Adipocyte (in vitro differentiated cells): ENCODE results near the gene NFATC2.
"Not testable (repeated sequence)": the region's sequence is repeated elsewhere in the genome, so short reads cannot be mapped to it uniquely, and the experiment has no call there.

Experiments
- DNase-seq: peaks from one replicate; pipeline ENCODE4 v3.0.0-alpha.2; 2015; ENCODE audit warnings: low read depth
- H3K27me3 ChIP-seq: replicated peaks from 2 replicates; pipeline ENCODE4 v1.7.0; 2013; ENCODE audit warnings: mild to moderate bottlenecking, low read length, moderate library complexity; ENCODE audit not compliant: control insufficient read depth, insufficient read depth
- H3K36me3 ChIP-seq: 2 replicates; pipeline ENCODE4 v1.7.0; 2013; ENCODE audit warnings: low read length, mild to moderate bottlenecking, moderate library complexity; ENCODE audit not compliant: control insufficient read depth, insufficient read depth, severe bottlenecking
- H3K4me1 ChIP-seq: 2 replicates; pipeline ENCODE4 v1.7.0; 2013; ENCODE audit warnings: mild to moderate bottlenecking, low read length, moderate library complexity; ENCODE audit not compliant: control insufficient read depth, insufficient read depth
- H3K4me3 ChIP-seq: 2 replicates; pipeline ENCODE4 v1.7.0; 2013; ENCODE audit warnings: mild to moderate bottlenecking, low read length, moderate library complexity
- H3K9ac ChIP-seq: 2 replicates; pipeline ENCODE4 v1.7.0; 2013; ENCODE audit warnings: mild to moderate bottlenecking, low read length, moderate library complexity
- H3K9me3 ChIP-seq: 2 replicates; pipeline ENCODE4 v1.7.0; 2013; ENCODE audit warnings: mild to moderate bottlenecking, low read length, moderate library complexity; ENCODE audit not compliant: control insufficient read depth

Gene NFATC2

GRCh38 chr20:51461846-51462245 lies 80.7 kb downstream of the NFATC2 start:
- H3K4me1 ChIP-seq = peaks cover 21% of the 10 kb centered on the region
- H3K36me3 ChIP-seq, DNase-seq, H3K27me3 ChIP-seq, H3K9ac ChIP-seq, H3K4me3 ChIP-seq, H3K9me3 ChIP-seq: not testable (repeated sequence)

DNA sequence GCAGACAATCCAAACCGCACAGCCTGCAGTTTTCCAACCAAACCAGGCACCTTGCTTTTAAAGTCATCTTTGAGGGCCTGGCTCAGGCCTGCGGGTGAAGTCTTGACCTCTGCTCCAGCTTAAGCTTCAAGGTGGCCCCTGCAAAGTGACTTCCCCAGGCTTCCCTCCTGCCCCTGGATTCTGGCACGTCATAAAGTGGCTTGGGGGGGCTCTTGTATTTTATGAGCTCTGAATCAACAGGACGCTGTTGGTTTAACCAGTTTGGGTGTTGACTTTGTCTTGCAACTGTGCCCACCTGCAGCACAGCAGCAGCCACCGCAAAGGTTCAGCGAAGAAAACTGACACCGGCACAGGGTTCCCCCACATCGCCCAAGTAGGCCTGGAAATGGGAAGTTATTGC lies 81.2 kb downstream of the NFATC2 start:
- H3K9me3 ChIP-seq = no peaks in the 10 kb centered on the region
- DNase-seq = no peak
- H3K36me3 ChIP-seq = no peaks in the 10 kb centered on the region
- H3K9ac ChIP-seq = no peak overlapping the region
- H3K27me3 ChIP-seq = no peaks in the 10 kb centered on the region
- H3K4me3 ChIP-seq = no peak overlapping the region
- H3K4me1 ChIP-seq = peaks cover 26% of the 10 kb centered on the region

DNA sequence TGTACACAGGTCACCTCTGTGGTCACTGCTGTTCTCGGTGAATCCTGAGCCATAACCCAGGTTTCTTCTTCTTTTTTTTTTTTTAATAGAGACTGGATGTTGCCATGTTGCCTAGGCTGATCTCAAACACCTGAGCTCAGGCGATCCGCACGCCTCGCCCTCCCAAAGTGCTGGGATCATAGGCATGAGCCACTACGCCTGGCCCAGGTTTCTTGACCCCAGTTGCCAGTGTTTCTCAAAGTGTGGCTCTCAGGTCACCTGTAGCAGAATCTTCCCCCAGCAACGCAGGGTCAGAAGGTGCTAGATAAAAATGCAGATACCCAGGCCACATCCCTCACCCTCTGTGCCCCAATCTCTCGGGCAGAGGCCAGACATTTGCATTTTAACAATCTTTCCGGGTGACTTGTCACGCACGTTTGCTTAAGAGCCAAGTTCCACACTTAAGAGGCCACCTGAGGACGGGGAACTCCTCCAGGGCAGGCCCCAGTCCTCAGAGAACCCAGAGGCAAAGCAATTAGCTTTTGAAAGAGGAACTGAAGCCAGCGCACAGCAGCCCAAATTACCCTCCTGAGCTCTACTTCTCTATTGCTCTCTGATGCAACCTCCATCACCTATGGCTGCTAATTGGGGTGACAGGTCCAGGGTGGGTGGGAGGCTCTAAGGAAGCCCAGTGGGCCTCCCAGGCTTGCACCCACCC lies 81.8 kb downstream of the NFATC2 start:
- no peaks in the 10 kb centered on the region for H3K36me3 ChIP-seq
- no peak for DNase-seq
- no peak overlapping the region for H3K4me3 ChIP-seq
- no peaks in the 10 kb centered on the region for H3K9me3 ChIP-seq
- H3K27me3 ChIP-seq = no peaks in the 10 kb centered on the region
- H3K9ac ChIP-seq = no peak overlapping the region
- peaks cover 29% of the 10 kb centered on the region for H3K4me1 ChIP-seq

GRCh38 chr20:51460163-51460562 lies 82.4 kb downstream of the NFATC2 start:
- no peaks in the 10 kb centered on the region for H3K27me3 ChIP-seq
- no peak for DNase-seq
- no peak overlapping the region for H3K4me3 ChIP-seq
- H3K9ac ChIP-seq = no peak overlapping the region
- peaks cover 29% of the 10 kb centered on the region for H3K4me1 ChIP-seq
- no peaks in the 10 kb centered on the region for H3K36me3 ChIP-seq
- no peaks in the 10 kb centered on the region for H3K9me3 ChIP-seq

- H3K27me3 ChIP-seq = no peaks in the 10 kb centered on the region
- H3K9ac ChIP-seq = no peak overlapping the region
- H3K4me1 ChIP-seq = peaks cover 29% of the 10 kb centered on the region
- H3K36me3 ChIP-seq = no peaks in the 10 kb centered on the region
- H3K4me3 ChIP-seq = no peak overlapping the region
- H3K9me3 ChIP-seq = no peaks in the 10 kb centered on the region
- no peak for DNase-seq
Measured at GRCh38 chr20:51458751-51459439, 83.6 kb downstream of the NFATC2 start.

DNA sequence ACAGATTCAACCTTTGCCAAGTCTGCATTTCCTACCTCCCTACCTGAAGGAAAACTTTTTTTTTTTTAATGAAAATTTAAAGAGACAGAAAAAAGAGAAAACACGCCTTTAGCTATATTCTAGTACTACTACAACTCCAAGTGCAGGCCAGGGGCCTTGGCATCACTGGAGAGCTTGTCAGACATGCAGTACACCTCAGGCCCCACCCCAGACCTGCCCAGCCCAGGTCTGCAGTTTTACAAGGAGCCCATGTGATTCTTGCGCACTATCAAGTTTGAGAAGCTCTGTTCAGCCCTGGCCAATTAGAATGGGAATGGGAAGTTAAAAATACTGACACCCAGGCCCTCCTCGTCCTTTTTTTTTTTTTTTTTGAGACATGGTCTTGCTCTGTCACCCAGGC lies 85.0 kb downstream of the NFATC2 start:
- Histone ChIP-seq H3K4me1 (peaks cover 20% of the 10 kb centered on the region), H3K27me3 (no peaks in the 10 kb centered on the region), H3K36me3 (no peaks in the 10 kb centered on the region), H3K9ac (peak overlapping the region; percentile 19), H3K9me3 (no peaks in the 10 kb centered on the region), H3K4me3 (no peak overlapping the region)
- no peak for DNase-seq

DNA sequence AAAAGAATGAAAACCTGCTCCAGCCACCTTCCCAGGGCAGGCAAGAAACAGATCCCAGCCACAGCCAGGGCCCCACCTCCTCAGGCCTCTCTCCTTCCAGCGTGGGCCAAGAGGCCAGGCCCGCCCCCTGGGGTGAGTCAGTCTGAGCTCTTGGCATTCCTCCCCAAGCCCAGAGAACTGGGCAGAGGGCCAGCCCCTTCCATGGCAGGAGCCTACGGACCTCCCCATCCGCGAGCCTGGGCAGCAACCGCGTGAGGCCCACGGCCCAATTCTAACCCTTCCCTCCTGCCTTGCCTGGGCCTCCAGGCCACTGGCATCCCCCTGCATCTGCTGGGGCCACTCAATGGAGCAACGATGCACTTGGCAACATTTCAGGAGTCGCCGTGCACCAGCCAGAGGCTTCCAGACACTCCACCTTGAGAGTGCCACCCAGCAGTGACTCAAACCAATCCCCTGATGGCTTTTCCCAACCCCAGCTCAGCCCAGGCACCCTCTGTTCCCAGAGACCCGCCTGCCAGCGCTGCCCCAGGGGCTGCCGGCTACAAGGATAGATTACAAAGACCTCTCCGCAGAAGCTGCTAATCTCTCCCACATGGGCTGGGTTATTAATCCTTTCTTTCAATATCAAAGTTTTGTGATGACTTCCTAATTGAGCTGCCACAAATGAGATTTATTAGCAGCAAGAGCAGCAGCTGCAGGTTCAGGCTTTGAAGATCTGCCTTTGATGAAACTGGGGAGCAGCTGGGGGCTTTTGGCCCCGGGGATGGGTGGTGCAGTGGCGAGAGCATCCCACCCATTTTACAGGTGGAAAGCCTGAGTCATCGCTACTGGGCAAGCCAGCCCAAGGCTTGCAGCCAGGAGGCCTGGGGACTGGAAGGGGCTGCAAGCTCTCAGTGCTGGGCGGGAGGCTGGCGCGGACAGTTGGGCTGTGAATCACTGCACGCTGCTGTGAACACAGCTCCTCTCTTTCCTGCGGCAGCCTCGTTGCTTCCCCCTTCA lies 85.7 kb downstream of the NFATC2 start:
- Histone ChIP-seq H3K4me3 (peak overlapping the region; percentile 31), H3K9ac (peak overlapping the region; percentile 19), H3K9me3 (no peaks in the 10 kb centered on the region), H3K27me3 (no peaks in the 10 kb centered on the region), H3K4me1 (peaks cover 18% of the 10 kb centered on the region), H3K36me3 (no peaks in the 10 kb centered on the region)
- DNase-seq = peak; percentile 99

- Histone ChIP-seq H3K4me3 (no peak overlapping the region), H3K4me1 (peaks cover 18% of the 10 kb centered on the region), H3K9me3 (no peaks in the 10 kb centered on the region), H3K36me3 (no peaks in the 10 kb centered on the region), H3K27me3 (no peaks in the 10 kb centered on the region), H3K9ac (no peak overlapping the region)
- no peak for DNase-seq
Measured at GRCh38 chr20:51454250-51454865, 88.2 kb downstream of the NFATC2 start.

- Histone ChIP-seq H3K9me3 (no peaks in the 10 kb centered on the region), H3K4me1 (peaks cover 29% of the 10 kb centered on the region), H3K4me3 (no peak overlapping the region), H3K27me3 (no peaks in the 10 kb centered on the region), H3K36me3 (no peaks in the 10 kb centered on the region), H3K9ac (no peak overlapping the region)
- DNase-seq = no peak
Measured at GRCh38 chr20:51452734-51453365, 89.7 kb downstream of the NFATC2 start.

DNA sequence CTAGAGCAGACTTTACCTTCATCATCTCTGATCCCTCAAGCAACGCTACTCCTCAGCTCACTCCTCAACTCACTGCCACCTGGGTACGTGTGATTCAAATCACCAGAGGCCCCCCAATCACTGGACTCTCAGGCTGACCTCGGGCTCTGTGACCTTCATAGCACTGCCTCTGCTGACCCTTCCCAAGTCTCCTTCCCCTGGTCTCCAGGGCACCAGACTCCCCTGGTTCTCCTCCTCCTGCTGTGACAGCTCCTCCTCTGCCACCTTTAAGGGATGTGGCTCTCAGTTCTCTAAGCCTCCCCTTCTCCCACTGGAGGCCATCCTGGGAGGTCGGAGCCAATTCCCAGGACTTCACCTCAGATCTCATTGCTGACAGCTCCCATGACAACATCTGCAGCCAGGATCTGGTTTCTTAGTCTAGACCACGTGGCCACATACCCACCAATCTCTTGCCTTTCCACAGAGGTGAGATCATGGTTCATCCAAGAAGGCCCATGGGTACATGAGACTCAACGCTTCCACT lies 90.4 kb downstream of the NFATC2 start:
- Histone ChIP-seq H3K9me3 (no peaks in the 10 kb centered on the region), H3K27me3 (no peaks in the 10 kb centered on the region), H3K4me3 (no peak overlapping the region), H3K36me3 (no peaks in the 10 kb centered on the region), H3K9ac (no peak overlapping the region), H3K4me1 (peaks cover 28% of the 10 kb centered on the region)
- no peak for DNase-seq
